Lung (tissue), 12 donors: ENCODE measurements around the gene RPS27A. TPM values are rescaled to one million over a fixed set of nuclear protein-coding genes. Genes with fewer than 3 reads are reported as not detected.
A peak's percentile ranks its signal among the peaks of the same experiment; 100 is the strongest.

Experiments
- ATAC-seq: fragments of 200-7000 bp; cut with Tn5 transposase; one replicate; pipeline ENCODE4 v1.9.1; 2020; ENCODE audit warnings: moderate number of reproducible peaks; ENCODE audit not compliant: insufficient read depth, low FRiP score
- DNase-seq, 3 donors: peaks; one replicate each; pipeline ENCODE4 v3.0.0-alpha.2; 2013 to 2017
- H3K27ac ChIP-seq, 2 donors: one replicate each; pipeline ENCODE4 v1.5.1; 2013; ENCODE audit warnings: mild to moderate bottlenecking in 2 of 2, moderate library complexity in 2 of 2, control low read depth in 1 of 2, inconsistent platforms in 1 of 2, low read depth in 1 of 2, low read length in 1 of 2
- H3K27me3 ChIP-seq, 3 donors: one replicate each; pipeline ENCODE4 v1.5.1; 2013; ENCODE audit warnings: low read length in 2 of 3; ENCODE audit not compliant: control insufficient read depth in 3 of 3, insufficient read depth in 3 of 3
- H3K36me3 ChIP-seq, 4 donors: one replicate each; pipeline ENCODE4 v1.5.1; 2013; ENCODE audit warnings: low read length in 4 of 4, mild to moderate bottlenecking in 1 of 4, moderate library complexity in 1 of 4; ENCODE audit not compliant: control insufficient read depth in 4 of 4, insufficient read depth in 4 of 4
- H3K4me1 ChIP-seq, 5 donors: one replicate each; pipeline ENCODE4 v1.5.1; 2013; ENCODE audit warnings: low read length in 5 of 5, mild to moderate bottlenecking in 2 of 5, moderate library complexity in 1 of 5; ENCODE audit not compliant: control insufficient read depth in 5 of 5, insufficient read depth in 5 of 5
- H3K4me3 ChIP-seq: one replicate; pipeline ENCODE4 v1.5.1; 2013; ENCODE audit warnings: mild to moderate bottlenecking, control low read depth, moderate library complexity
- H3K9ac ChIP-seq, 2 donors: one replicate each; pipeline ENCODE4 v1.5.1; 2013; ENCODE audit warnings: low read length in 2 of 2, control low read depth in 1 of 2; ENCODE audit not compliant: insufficient read depth in 1 of 2
- H3K9me3 ChIP-seq, 4 donors: one replicate each; pipeline ENCODE4 v1.5.1; 2013; ENCODE audit warnings: low read length in 3 of 4, mild to moderate bottlenecking in 1 of 4, moderate library complexity in 1 of 4; ENCODE audit not compliant: control insufficient read depth in 4 of 4, insufficient read depth in 3 of 4
- CTCF ChIP-seq: IDR thresholded peaks from 2 replicates; pipeline ENCODE4 v1.5.1; 2012; ENCODE audit warnings: mild to moderate bottlenecking; ENCODE audit errors: control extremely low read depth, extremely low read depth
- WGBS, 2 donors: extraction: QIAGEN DNeasy Blood & Tissue Kit; methylation state at CpG; one replicate each; pipeline ENCODE4 v1.1.7; 2013; 5-methylcytosine and 5-hydroxymethylcytosine counted together
- polyA plus RNA-seq, 2 donors: library from polyadenylated mRNA; stranded (reverse); fragments of 200-250 nt; gene quantifications; one replicate each; pipeline ENCODE4 v1.2.1, GENCODE V29; 2013
- total RNA-seq, 2 donors: library from RNA; depleted of rRNA in 1 of 2; stranded (reverse); fragments of >200 nt in 1 of 2; gene quantifications; one replicate each; pipeline ENCODE4 v1.2.1, GENCODE V29; 2014 to 2021
- donor health status: control.
- donor health status: control.
- donor health status: Bipolar disorder and iron deficiency.
- donor health status: healthy.
- donor health status: DM: yes; HTN: yes; CAD: no.

Gene RPS27A
- total and polyA plus RNA-seq, 4 donors, result 715 to 1,640 (median 1,397) TPM

GRCh38 chr2:55213822-55214221 is 18.7 kb upstream of the RPS27A start:
- ATAC-seq, result no peak
- Histone ChIP-seq H3K36me3 (peaks cover 0 to 1% (median 0%) of the 10 kb centered on the region in 4 donors), H3K4me3 (no peak overlapping the region), H3K9me3 (no peaks in the 10 kb centered on the region), H3K4me1 (no peaks in the 10 kb centered on the region), H3K27me3 (no peaks in the 10 kb centered on the region), H3K27ac (no peak overlapping the region), H3K9ac (no peak overlapping the region)
- DNase-seq, result no peak
- no peak for TF ChIP-seq CTCF

- ATAC-seq, result no peak
- 91 to 95% methylated on average over 25 of the region's 25 CpGs for WGBS, 2 donors
- no peak for TF ChIP-seq CTCF
- no peak overlapping the region for H3K4me3 ChIP-seq
- H3K27ac ChIP-seq, result peak overlapping the region in 1 of 2 donors; percentile 20
- H3K9me3 ChIP-seq, result no peaks in the 10 kb centered on the region
- peaks cover 0 to 3% (median 3%) of the 10 kb centered on the region in 5 donors for H3K4me1 ChIP-seq
- no peak overlapping the region for H3K9ac ChIP-seq
- DNase-seq, result peak in 2 of 3 donors; percentile 8 to 19
- peaks cover 0 to 5% (median 0%) of the 10 kb centered on the region in 4 donors for H3K36me3 ChIP-seq
- no peaks in the 10 kb centered on the region for H3K27me3 ChIP-seq
Measured at GRCh38 chr2:55223958-55224760, 8.3 kb upstream of the RPS27A start.

GRCh38 chr2:55224761-55225261 is 7.7 kb upstream of the RPS27A start:
- Histone ChIP-seq H3K9me3 (no peaks in the 10 kb centered on the region), H3K9ac (no peak overlapping the region), H3K27ac (no peak overlapping the region), H3K36me3 (peaks cover 0 to 5% (median 0%) of the 10 kb centered on the region in 4 donors), H3K4me1 (peaks cover 0 to 6% (median 3%) of the 10 kb centered on the region in 5 donors), H3K4me3 (no peak overlapping the region), H3K27me3 (no peaks in the 10 kb centered on the region)
- DNase-seq, result no peak
- no peak for TF ChIP-seq CTCF
- no peak for ATAC-seq
- WGBS, 2 donors, result 84 to 86% methylated on average over 19 of the region's 19 CpGs
